Stimulated activated naive B cell treated with anti-CD40 and anti-IgM and Interleukin-4, amounts not matched to agents 10 μg/mL and 1 μg/mL and 100 μg/mL, for 72 hours (primary cell): ENCODE results near the gene LANCL2.
A peak's percentile ranks its signal among the peaks of the same experiment; 100 is the strongest.
"Not testable (repeated sequence)": the region's sequence is repeated elsewhere in the genome, so short reads cannot be mapped to it uniquely, and the experiment has no call there.

ENCODE experiments used
- ATAC-seq, 2 donors: fragments of 150-1000 bp; cut with Tn5 transposase; replicated peaks; 2 replicates each; pipeline ENCODE4 v1.10.0; 2021; ENCODE audit warnings: moderate library complexity in 1 of 2
- DNase-seq: peaks from one replicate; pipeline ENCODE4 v3.0.0; 2021
- H3K27ac Mint-ChIP-seq: one replicate; pipeline ENCODE4 v1.8.0; 2022; ENCODE audit warnings: mild to moderate bottlenecking, mixed read lengths
- H3K27me3 Mint-ChIP-seq, 2 donors: one replicate each; pipeline ENCODE4 v1.8.0; 2022; ENCODE audit warnings: mixed read lengths in 2 of 2
- H3K36me3 Mint-ChIP-seq, 2 donors: one replicate each; pipeline ENCODE4 v1.8.0; 2022; ENCODE audit warnings: mixed read lengths in 2 of 2, mild to moderate bottlenecking in 1 of 2
- H3K4me1 Mint-ChIP-seq, 2 donors: one replicate each; pipeline ENCODE4 v1.8.0; 2022; ENCODE audit warnings: mixed read lengths in 2 of 2, mild to moderate bottlenecking in 1 of 2
- H3K4me3 Mint-ChIP-seq, 2 donors: one replicate each; pipeline ENCODE4 v1.8.0; 2022; ENCODE audit warnings: mild to moderate bottlenecking in 2 of 2, mixed read lengths in 2 of 2, moderate library complexity in 1 of 2
- H3K9me3 Mint-ChIP-seq, 2 donors: one replicate each; pipeline ENCODE4 v1.8.0; 2022; ENCODE audit warnings: mixed read lengths in 2 of 2, mild to moderate bottlenecking in 1 of 2

The LANCL2 gene

GRCh38 chr7:55402506-55402905 is 37.4 kb downstream of the LANCL2 start:
- peaks cover 27 to 35% of the 10 kb centered on the region in 2 donors for H3K36me3 Mint-ChIP-seq

GRCh38 chr7:55405856-55406541 is 40.9 kb downstream of the LANCL2 start:
- Mint-ChIP-seq H3K27ac (no peak overlapping the region), H3K27me3 (no peaks in the 10 kb centered on the region), H3K9me3 (no peaks in the 10 kb centered on the region), H3K36me3 (peaks cover 28 to 37% of the 10 kb centered on the region in 2 donors), H3K4me1 (peaks cover 4% of the 10 kb centered on the region in 2 donors), H3K4me3 (no peak overlapping the region)
- DNase-seq: no peak
- no peak for ATAC-seq

More at GRCh38 chr7:55402506-55402905, 37.4 kb downstream of the LANCL2 start:
- not testable (repeated sequence) for ATAC-seq, H3K27me3 Mint-ChIP-seq, H3K9me3 Mint-ChIP-seq, H3K4me1 Mint-ChIP-seq, DNase-seq, H3K4me3 Mint-ChIP-seq, H3K27ac Mint-ChIP-seq

- no peak for DNase-seq
- no peaks in the 10 kb centered on the region for H3K27me3 Mint-ChIP-seq
- H3K4me1 Mint-ChIP-seq: peaks cover 4% of the 10 kb centered on the region in 2 donors
These were observed 44.5 kb downstream of the LANCL2 start for GRCh38 chr7:55409482-55410225.

GRCh38 chr7:55410667-55411239 is 45.6 kb downstream of the LANCL2 start:
- Mint-ChIP-seq H3K4me1 (peaks cover 6 to 9% of the 10 kb centered on the region in 2 donors), H3K9me3 (no peaks in the 10 kb centered on the region), H3K36me3 (peaks cover 14 to 29% of the 10 kb centered on the region in 2 donors)

More at GRCh38 chr7:55409482-55410225, 44.5 kb downstream of the LANCL2 start:
- no peaks in the 10 kb centered on the region for H3K9me3 Mint-ChIP-seq
- peak; percentile 57 to 74 for ATAC-seq
- peaks cover 22 to 35% of the 10 kb centered on the region in 2 donors for H3K36me3 Mint-ChIP-seq
- H3K27ac Mint-ChIP-seq: no peak overlapping the region
- H3K4me3 Mint-ChIP-seq: no peak overlapping the region

GRCh38 chr7:55411844-55412243 is 46.7 kb downstream of the LANCL2 start:
- no peak for ATAC-seq
- H3K4me3 Mint-ChIP-seq: no peak overlapping the region
- H3K27ac Mint-ChIP-seq: no peak overlapping the region
- peaks cover 8 to 19% of the 10 kb centered on the region in 2 donors for H3K36me3 Mint-ChIP-seq
- peaks cover 6 to 9% of the 10 kb centered on the region in 2 donors for H3K4me1 Mint-ChIP-seq
- no peaks in the 10 kb centered on the region for H3K9me3 Mint-ChIP-seq
- no peaks in the 10 kb centered on the region for H3K27me3 Mint-ChIP-seq
- DNase-seq: no peak

More at GRCh38 chr7:55410667-55411239, 45.6 kb downstream of the LANCL2 start:
- ATAC-seq (no peak), DNase-seq (no peak)
- H3K27me3 Mint-ChIP-seq: no peaks in the 10 kb centered on the region
- no peak overlapping the region for H3K27ac Mint-ChIP-seq
- no peak overlapping the region for H3K4me3 Mint-ChIP-seq

GRCh38 chr7:55413442-55413841 is 48.3 kb downstream of the LANCL2 start:
- ATAC-seq: no peak
- Mint-ChIP-seq H3K27me3 (no peaks in the 10 kb centered on the region), H3K4me3 (no peak overlapping the region), H3K27ac (no peak overlapping the region), H3K36me3 (peaks cover 6 to 12% of the 10 kb centered on the region in 2 donors), H3K9me3 (no peaks in the 10 kb centered on the region), H3K4me1 (peaks cover 6 to 9% of the 10 kb centered on the region in 2 donors)
- DNase-seq: no peak

GRCh38 chr7:55415173-55415778 is 50.1 kb downstream of the LANCL2 start:
- H3K27ac Mint-ChIP-seq: no peak overlapping the region
- H3K4me3 Mint-ChIP-seq: no peak overlapping the region
- H3K4me1 Mint-ChIP-seq: peaks cover 2 to 5% of the 10 kb centered on the region in 2 donors
- peak; percentile 97 to 100 for ATAC-seq
- DNase-seq: peak; percentile 60
- H3K36me3 Mint-ChIP-seq: peaks cover 4 to 13% of the 10 kb centered on the region in 2 donors
- no peaks in the 10 kb centered on the region for H3K27me3 Mint-ChIP-seq
- H3K9me3 Mint-ChIP-seq: no peaks in the 10 kb centered on the region

GRCh38 chr7:55417456-55417855 is 52.3 kb downstream of the LANCL2 start:
- not testable (repeated sequence) for DNase-seq, ATAC-seq, H3K9me3 Mint-ChIP-seq, H3K4me3 Mint-ChIP-seq, H3K4me1 Mint-ChIP-seq, H3K27me3 Mint-ChIP-seq, H3K36me3 Mint-ChIP-seq, H3K27ac Mint-ChIP-seq

- H3K4me1 Mint-ChIP-seq: no peaks in the 10 kb centered on the region
- no peak overlapping the region for H3K4me3 Mint-ChIP-seq
- DNase-seq (no peak), ATAC-seq (no peak)
- no peak overlapping the region for H3K27ac Mint-ChIP-seq
- no peaks in the 10 kb centered on the region for H3K27me3 Mint-ChIP-seq
- H3K36me3 Mint-ChIP-seq: peaks cover 8 to 19% of the 10 kb centered on the region in 2 donors
- no peaks in the 10 kb centered on the region for H3K9me3 Mint-ChIP-seq
These were observed 55.4 kb downstream of the LANCL2 start for GRCh38 chr7:55420530-55420929.

- DNase-seq: no peak
- H3K9me3 Mint-ChIP-seq: no peaks in the 10 kb centered on the region
- no peaks in the 10 kb centered on the region for H3K27me3 Mint-ChIP-seq
- peaks cover 7 to 13% of the 10 kb centered on the region in 2 donors for H3K4me1 Mint-ChIP-seq
- no peak overlapping the region for H3K27ac Mint-ChIP-seq
- peaks cover 23 to 37% of the 10 kb centered on the region in 2 donors for H3K36me3 Mint-ChIP-seq
- ATAC-seq: no peak
- H3K4me3 Mint-ChIP-seq: no peak overlapping the region
These were observed 58.2 kb downstream of the LANCL2 start for GRCh38 chr7:55423277-55423711.

- H3K27me3 Mint-ChIP-seq: no peaks in the 10 kb centered on the region
- DNase-seq: no peak
- H3K9me3 Mint-ChIP-seq: no peaks in the 10 kb centered on the region
- ATAC-seq: no peak
- no peak overlapping the region for H3K4me3 Mint-ChIP-seq
- H3K4me1 Mint-ChIP-seq: peaks cover 7 to 13% of the 10 kb centered on the region in 2 donors
- peaks cover 23 to 40% of the 10 kb centered on the region in 2 donors for H3K36me3 Mint-ChIP-seq
- H3K27ac Mint-ChIP-seq: no peak overlapping the region
These were observed 58.8 kb downstream of the LANCL2 start for GRCh38 chr7:55423891-55424290.

GRCh38 chr7:55425141-55425752 is 60.1 kb downstream of the LANCL2 start:
- H3K27ac Mint-ChIP-seq: no peak overlapping the region
- peaks cover 7 to 13% of the 10 kb centered on the region in 2 donors for H3K4me1 Mint-ChIP-seq
- peaks cover 22 to 36% of the 10 kb centered on the region in 2 donors for H3K36me3 Mint-ChIP-seq
- ATAC-seq: no peak
- no peak overlapping the region for H3K4me3 Mint-ChIP-seq
- H3K9me3 Mint-ChIP-seq: no peaks in the 10 kb centered on the region
- H3K27me3 Mint-ChIP-seq: no peaks in the 10 kb centered on the region
- no peak for DNase-seq

GRCh38 chr7:55426676-55427075 is 61.5 kb downstream of the LANCL2 start:
- H3K36me3 Mint-ChIP-seq: peaks cover 22 to 36% of the 10 kb centered on the region in 2 donors
- no peak overlapping the region for H3K4me3 Mint-ChIP-seq
- peak overlapping the region; percentile 17 for H3K27ac Mint-ChIP-seq
- no peaks in the 10 kb centered on the region for H3K27me3 Mint-ChIP-seq
- peaks cover 7 to 13% of the 10 kb centered on the region in 2 donors for H3K4me1 Mint-ChIP-seq
- DNase-seq (no peak), ATAC-seq (no peak)
- no peaks in the 10 kb centered on the region for H3K9me3 Mint-ChIP-seq

- Mint-ChIP-seq H3K36me3 (peaks cover 22 to 36% of the 10 kb centered on the region in 2 donors), H3K27me3 (no peaks in the 10 kb centered on the region), H3K27ac (no peak overlapping the region), H3K4me3 (no peak overlapping the region), H3K9me3 (no peaks in the 10 kb centered on the region), H3K4me1 (peaks cover 7 to 13% of the 10 kb centered on the region in 2 donors)
- no peak for DNase-seq
- no peak for ATAC-seq
These were observed 62.2 kb downstream of the LANCL2 start for GRCh38 chr7:55427342-55427741.
